Fibroblast of gingiva (primary cell): ENCODE data around the gene MAP3K20.
"Not testable (repeated sequence)": the region's sequence is repeated elsewhere in the genome, so short reads cannot be mapped to it uniquely, and the experiment has no call there.

Experiments
- DNase-seq: peaks from one replicate; pipeline ENCODE4 v3.0.0-alpha.2; 2011; ENCODE audit warnings: low read depth

MAP3K20 gene

GRCh38 chr2:173075781-173076580, at the start of gene MAP3K20:
TSS of gene MAP3K20 (plus strand) at chr2:173075846. CDS start at chr2:173091032, 15,186 bp downstream.
- DNase-seq, result peak; percentile 78

- DNase-seq, result no peak
These were observed 49.2 kb upstream of the MAP3K20 start for GRCh38 chr2:173026479-173026878.

- DNase-seq, result peak; percentile 83
These were observed 48.2 kb upstream of the MAP3K20 start for GRCh38 chr2:173027181-173028128.

- no peak for DNase-seq
These were observed 47.5 kb upstream of the MAP3K20 start for GRCh38 chr2:173028141-173028540.

DNA sequence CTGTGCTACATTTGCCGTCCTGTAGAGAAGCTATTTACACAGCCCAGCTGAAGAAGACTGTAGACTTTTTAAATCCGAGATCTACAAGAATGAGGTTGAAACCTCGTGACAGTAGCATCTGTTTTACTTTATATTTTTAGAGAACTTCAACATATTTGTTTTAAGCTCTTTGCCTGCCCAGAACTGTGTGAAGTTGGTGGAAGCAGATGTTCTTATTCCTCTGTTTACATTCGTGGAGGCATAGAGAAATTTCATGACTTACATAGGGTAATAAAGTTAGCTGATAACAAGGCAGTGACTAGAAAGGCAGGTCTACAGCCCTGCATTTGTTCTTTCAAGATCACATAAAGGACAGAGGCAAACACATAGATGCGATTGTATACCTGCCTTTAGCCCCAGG, 47.0 kb upstream of the MAP3K20 start:
- peak; percentile 70 for DNase-seq

GRCh38 chr2:173030561-173031490, 44.8 kb upstream of the MAP3K20 start:
- DNase-seq, result no peak

GRCh38 chr2:173032032-173032431, 43.6 kb upstream of the MAP3K20 start:
- DNase-seq, result no peak

DNA sequence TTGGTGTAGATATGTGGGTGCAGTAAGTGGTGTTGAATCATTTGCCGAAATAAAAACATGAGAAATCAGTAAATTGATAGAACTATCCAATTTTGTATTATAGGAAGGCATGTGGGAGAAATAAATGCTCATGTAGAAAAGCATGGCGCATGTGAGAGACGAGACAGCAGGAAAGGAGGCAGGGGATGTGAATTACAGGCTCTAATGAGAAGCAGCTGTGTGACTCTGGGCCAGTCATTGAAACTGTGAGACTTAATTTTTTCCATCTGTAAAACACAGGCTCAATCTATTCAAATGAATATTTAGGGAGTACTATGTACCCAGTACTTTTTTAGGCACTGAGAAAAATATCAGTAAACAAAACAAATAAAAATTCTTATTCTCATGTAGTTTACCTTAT, 42.6 kb upstream of the MAP3K20 start:
- DNase-seq, result peak; percentile 85

DNA sequence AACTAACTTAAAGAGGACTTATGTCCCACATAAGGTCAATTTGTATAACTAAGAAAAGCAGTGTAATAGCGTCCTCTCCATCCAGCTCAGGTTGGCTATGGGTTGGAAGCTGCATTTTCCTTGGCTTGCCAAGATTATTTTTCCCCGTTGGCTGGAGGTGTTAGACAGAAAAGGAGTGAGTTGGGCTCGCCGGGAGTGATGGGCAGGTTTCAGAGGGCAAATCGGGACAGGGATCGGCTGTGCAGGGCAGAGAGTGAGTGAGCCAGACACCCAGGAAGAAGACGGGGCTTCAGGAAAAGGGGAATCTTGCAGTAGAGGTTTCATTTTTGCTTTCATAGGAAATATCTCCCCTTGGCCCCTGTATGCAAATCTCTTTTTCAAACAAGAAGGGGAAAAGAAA, 41.5 kb upstream of the MAP3K20 start:
- DNase-seq, result no peak

DNA sequence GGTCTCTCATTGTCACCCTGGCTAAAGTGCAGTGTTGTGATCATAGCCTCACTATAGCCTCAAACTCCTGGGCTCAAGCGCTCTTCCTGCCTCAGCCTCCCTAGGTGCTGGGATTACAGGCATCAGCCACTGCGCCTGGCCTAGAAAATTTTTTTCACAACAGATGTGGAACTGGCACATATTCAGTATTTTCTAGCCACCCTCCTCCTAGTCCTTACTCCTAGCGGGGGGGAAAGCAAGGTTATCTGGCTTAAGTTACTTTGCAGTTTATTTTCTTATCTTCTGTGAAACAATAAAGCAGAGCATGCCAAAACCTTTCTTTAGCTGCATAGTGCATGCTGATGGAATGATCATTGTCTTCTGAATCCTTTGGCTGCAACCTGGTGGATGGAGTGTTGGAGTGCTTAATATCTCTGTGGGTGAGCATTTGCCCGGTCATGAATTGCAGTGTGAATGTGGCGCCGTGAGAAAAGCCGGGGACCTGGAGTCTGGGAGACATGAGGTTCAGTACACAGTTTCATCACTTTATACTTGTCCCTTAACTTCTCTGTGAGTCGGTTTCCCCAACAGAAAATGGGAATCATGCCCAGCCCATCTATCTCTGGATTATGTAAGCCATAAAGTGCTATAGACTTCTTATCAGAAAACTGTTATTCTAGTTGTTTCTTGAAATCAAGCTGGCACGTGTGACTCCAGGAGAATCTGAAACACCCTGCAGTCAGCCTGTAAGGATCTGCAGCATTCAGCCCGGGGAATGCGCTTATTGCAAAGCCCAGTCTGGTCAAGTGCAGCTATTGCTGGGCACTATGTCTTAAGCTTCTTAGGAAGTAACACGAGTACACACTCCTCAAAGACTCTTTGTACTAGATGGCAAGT, 38.2 kb upstream of the MAP3K20 start:
- no peak for DNase-seq

DNA sequence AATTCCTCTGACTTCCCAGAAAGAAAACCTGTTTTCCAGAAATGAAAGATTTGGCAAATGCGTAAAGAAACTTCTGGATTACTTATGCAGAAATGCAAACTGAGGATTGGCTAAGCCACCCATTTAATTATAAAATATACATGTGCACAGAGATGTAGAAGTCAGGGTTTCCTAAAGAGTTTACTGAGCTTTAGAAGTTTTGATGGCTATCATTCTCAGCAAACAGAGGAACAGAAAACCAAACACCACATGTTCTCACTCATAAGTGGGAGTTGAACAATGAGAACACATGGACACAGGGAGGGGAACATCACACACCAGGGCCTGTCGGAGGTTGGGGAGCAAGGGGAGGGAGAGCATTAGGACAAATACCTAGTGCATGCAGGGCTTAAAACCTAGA, 37.4 kb upstream of the MAP3K20 start:
- not testable (repeated sequence) for DNase-seq

GRCh38 chr2:173040729-173041128, 34.9 kb upstream of the MAP3K20 start:
- DNase-seq, result no peak

DNA sequence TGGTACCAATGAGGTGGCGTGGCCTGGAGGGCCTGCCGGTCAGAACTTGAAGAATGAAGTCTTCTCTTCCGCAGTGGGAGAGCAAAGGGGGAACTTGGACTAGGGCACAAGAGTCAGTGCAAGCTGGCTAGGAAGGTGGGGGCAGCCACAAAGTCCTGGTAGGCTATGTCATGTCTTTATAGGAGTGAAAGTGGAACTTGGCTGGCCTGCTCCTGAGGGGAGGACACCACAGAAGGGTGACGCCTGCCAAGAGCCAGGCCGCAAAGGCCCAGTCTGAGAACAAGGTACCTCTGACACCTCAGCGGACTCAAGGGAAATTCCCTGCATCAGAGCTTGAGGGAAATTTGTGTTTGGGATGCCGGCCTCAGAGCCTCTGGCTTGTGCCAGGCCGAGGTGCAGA, 32.2 kb upstream of the MAP3K20 start:
- DNase-seq, result no peak

DNA sequence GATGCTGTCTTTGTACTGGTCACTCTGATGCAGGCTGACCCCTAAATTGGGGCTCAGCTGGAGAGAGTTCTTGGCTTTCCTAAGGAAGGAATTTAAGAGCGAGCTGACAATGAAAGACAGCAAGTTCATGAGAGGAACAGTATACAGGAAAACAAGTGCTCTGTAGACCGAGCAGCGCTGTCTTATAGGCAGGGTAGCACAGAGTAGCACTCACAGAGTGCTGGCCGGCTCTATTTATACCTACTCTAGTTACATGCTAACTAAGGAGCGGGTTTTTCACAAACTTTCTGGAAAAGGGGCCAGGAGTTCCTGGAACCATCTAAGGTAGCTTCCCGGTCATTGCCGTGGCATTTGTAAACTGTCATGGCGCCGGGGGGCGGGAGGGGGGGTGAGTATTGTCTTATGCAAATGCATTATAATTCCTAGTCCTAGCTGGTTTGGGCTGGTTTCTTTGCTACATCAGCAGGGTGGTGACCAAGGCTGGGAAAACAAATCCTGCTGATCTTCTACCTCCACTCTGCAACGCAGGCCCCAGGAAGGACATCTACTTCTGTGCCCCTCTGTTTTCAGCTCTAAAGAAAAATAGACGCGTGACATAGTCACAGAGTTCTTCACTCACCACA, 31.6 kb upstream of the MAP3K20 start:
- DNase-seq, result no peak

- no peak for DNase-seq
These were observed 31.0 kb upstream of the MAP3K20 start for GRCh38 chr2:173044686-173045085.

DNA sequence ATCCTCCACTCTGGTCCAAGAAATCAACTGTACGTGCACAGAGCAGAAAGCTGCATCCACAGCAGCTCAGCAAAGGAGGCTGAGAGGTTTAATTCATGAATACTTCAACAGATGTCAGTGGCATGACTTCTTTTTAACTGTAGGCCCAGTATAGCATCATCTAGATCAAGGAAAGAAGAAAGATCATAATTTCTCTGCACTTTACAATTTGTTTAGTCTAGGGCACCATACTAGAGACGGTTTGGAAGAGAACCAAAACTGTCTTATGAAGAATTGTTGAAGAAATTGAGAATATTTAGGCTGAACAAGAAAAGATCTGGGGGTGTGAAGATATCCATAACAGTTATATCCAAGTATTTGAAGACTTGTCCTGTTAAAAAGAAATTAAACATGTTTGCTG, 30.5 kb upstream of the MAP3K20 start:
- DNase-seq, result no peak

- no peak for DNase-seq
These were observed 27.1 kb upstream of the MAP3K20 start for GRCh38 chr2:173048522-173048896.

GRCh38 chr2:173048897-173049661, 26.6 kb upstream of the MAP3K20 start:
- peak; percentile 96 for DNase-seq

- DNase-seq, result no peak
These were observed 25.8 kb upstream of the MAP3K20 start for GRCh38 chr2:173049831-173050230.

DNA sequence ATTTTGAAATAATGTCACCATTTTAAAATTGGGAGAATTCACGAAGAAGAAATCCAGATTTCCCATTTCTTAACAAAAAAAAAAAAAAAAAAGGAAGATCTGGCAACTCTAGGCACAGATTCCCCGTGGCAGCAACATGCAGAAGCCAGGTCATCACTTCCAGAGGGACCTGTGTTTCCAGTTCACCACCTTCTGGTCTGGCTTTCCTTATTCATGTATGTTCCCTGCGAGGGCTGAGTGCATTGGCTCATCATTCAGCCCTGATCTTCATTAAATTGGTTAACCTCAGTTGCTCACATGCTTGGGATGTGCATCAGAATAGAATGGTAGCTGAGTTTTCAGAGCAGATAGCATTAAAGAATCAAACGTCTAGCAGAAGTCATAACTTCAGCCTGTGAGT, 25.0 kb upstream of the MAP3K20 start:
- no peak for DNase-seq
